Measurements from ENCODE around the gene PADI3. TPM values are rescaled to one million over a fixed set of nuclear protein-coding genes. Genes with fewer than 3 reads are reported as not detected.
A peak's percentile ranks its signal among the peaks of the same experiment; 100 is the strongest.

Gene PADI3
- total and polyA plus RNA-seq, 9 of the 15 experiments (the other 6 are each of a cell fraction or from before 2014, with no cell fraction given) = not detected

DNA sequence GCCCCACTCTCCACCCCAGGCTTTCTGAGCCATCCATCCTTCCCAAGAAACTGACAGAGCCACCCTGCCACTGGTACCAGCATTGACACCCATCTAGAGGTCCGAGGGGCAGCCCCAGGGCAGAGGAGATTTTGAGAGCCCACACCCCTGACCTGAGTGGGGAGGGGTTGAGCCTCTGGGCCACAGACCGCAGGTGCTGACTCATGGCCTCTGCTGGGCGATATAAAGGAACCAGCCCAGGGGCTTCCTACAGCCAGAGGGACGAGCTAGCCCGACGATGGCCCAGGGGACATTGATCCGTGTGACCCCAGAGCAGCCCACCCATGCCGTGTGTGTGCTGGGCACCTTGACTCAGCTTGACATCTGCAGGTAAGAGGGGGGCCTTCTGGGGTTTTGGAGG, 59.0 kb downstream of the PADI3 start, which contains the start of gene PADI4 (continued):
- TF ChIP-seq GATAD2B (IDR thresholded peaks at IDR 0.05; ENCODE audit: borderline replicate concordance) = peak; percentile 23; the same call in 1 of the 2 replicates
- peak; percentile 35; the same call in 1 of the 2 replicates for TF ChIP-seq TCF3 (CRISPR knock-in tag; IDR thresholded peaks at IDR 0.05)
- peak; percentile 73 for TF ChIP-seq FOSL1 (tag; conservative IDR thresholded peaks at IDR 0.05)
- TF ChIP-seq RBFOX2 (IDR thresholded peaks at IDR 0.05; ENCODE audit: low read depth, low read length) = peak; percentile 38
- peak; percentile 75 for TF ChIP-seq MAFG (tag; conservative IDR thresholded peaks at IDR 0.05)
- TF ChIP-seq MAFK (IDR thresholded peaks at IDR 0.05; ENCODE audit: low read length) = peak; percentile 63
- TF ChIP-seq CCAR2 (IDR thresholded peaks at IDR 0.05; ENCODE audit: low read depth, low read length) = no peak

DNA sequence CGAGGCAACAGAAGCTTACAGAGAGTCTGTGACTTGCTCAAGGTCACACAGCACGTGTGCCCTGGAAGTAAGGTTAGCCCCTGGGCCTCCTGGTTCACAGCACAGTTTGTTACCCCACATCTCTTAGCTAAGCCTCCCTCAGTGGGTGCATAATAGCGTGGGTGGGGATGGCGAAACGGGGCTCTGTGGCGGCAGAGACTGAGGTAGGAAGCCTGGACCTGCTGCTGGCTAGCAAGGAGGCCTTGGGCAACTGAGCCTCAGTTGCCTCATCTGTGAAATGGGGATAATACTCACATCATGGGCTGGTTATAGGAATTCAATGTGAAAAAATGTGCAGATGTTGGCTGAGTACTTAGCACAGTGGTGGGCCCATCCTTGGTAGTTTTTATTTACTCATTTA, 59.7 kb downstream of the PADI3 start:
- no peak for FAIRE-seq
- ATAC-seq = no peak
- BruUV-seq (replicated peaks) = no TSS peak
- H3K79me2 ChIP-seq (ENCODE audit: control insufficient read depth, insufficient read depth, low read length) = no peaks in the 10 kb centered on the region
- CTCF ChIA-PET (ENCODE audit: low intra/inter-chr PET ratio) = interaction anchor here (0.7 kb wide), 1 partner anchor 76 kb away, joined by 3 read pairs; no protein-coding TSS in a partner anchor
- intact Hi-C loops (cut with micrococcal nuclease) = no loop called here
- H3K4me1 ChIP-seq (replicated peaks in 1 of 2; ENCODE audit: control insufficient read depth in 2 of 2, insufficient read depth in 2 of 2, low read length in 2 of 2) = peaks cover 13 to 16% of the 10 kb centered on the region in 2 experiments
- H3K27ac ChIP-seq (ENCODE audit: extremely low read depth, low read depth, low read length) = no peak overlapping the region
- peaks cover 4% of the 10 kb centered on the region for H3K9me1 ChIP-seq (ENCODE audit: control insufficient read depth, insufficient read depth, low read length)
- no peak overlapping the region for H3K4me3 ChIP-seq
- peak overlapping the region in 1 of 2 experiments; percentile 86; a peak in 1 of 4 replicates for H3K9ac ChIP-seq (ENCODE audit: insufficient read depth in 1 of 2, low read depth in 2 of 2, low read length in 2 of 2)
- POLR2A ChIA-PET = interaction anchor here (0.6 kb wide), 1 partner anchor 55 kb away, joined by 3 read pairs; no protein-coding TSS in a partner anchor
- no peaks in the 10 kb centered on the region for H3K9me3 ChIP-seq (replicated peaks; ENCODE audit: control insufficient read depth, insufficient read depth, low read depth, low read length)
- no peak overlapping the region for H2AFZ ChIP-seq (ENCODE audit: low read depth, low read length)
- peaks cover 7 to 38% of the 10 kb centered on the region in 2 experiments; a peak in 4 of 5 replicates for H3K27me3 ChIP-seq (ENCODE audit: control insufficient read depth in 2 of 2, insufficient read depth in 2 of 2, low read length in 2 of 2)
- DNase-seq (ENCODE audit: extremely low read depth in 1 of 4, low spot score in 3 of 4) = no peak
- H3K36me3 ChIP-seq (ENCODE audit: control insufficient read depth, insufficient read depth, low read length) = no peaks in the 10 kb centered on the region
- peak overlapping the region; percentile 22; the same call in 1 of the 2 replicates for H3K4me2 ChIP-seq (ENCODE audit: insufficient read depth, low read length)
- peaks cover under 1% of the 10 kb centered on the region; the same call in 1 of the 2 replicates for H4K20me1 ChIP-seq (replicated peaks; ENCODE audit: control insufficient read depth, insufficient read depth, low read length)
- in situ Hi-C loops (cut with MboI) = no loop called here
- 32% methylated on average over 6 of the region's 6 CpGs for WGBS (ENCODE audit: insufficient coverage, low coverage, missing lambda C conversion rate)
- TF ChIP-seq KAT7 (CRISPR knock-in tag; IDR thresholded peaks at IDR 0.05; ENCODE audit: borderline replicate concordance) = no peak
- TF ChIP-seq, protein P1, sequence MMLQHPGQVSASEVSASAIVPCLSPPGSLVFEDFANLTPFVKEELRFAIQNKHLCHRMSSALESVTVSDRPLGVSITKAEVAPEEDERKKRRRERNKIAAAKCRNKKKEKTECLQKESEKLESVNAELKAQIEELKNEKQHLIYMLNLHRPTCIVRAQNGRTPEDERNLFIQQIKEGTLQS (IDR thresholded peaks at IDR 0.05) = no peak
- TF ChIP-seq, protein P1 (CRISPR knock-in tag; conservative IDR thresholded peaks at IDR 0.05) = no peak
- TF ChIP-seq ZNF174 (CRISPR knock-in tag; IDR thresholded peaks at IDR 0.05) = no peak
- TF ChIP-seq PHF20 (IDR thresholded peaks at IDR 0.05; ENCODE audit: partially characterized antibody) = no peak
- no peak for TF ChIP-seq BRD4 (IDR thresholded peaks at IDR 0.05)
- peak; percentile 95 for TF ChIP-seq BCOR (IDR thresholded peaks at IDR 0.05)
- no peak for TF ChIP-seq NFIC (IDR thresholded peaks at IDR 0.05)
- TF ChIP-seq SMARCA5 (IDR thresholded peaks at IDR 0.05) = peak; percentile 92
- TF ChIP-seq ZC3H11A (IDR thresholded peaks at IDR 0.05; ENCODE audit: low read depth, low read length) = no peak
- TF ChIP-seq HDAC2 (IDR thresholded peaks at IDR 0.05) = peak; percentile 37; the same call in 1 of the 2 replicates
- no peak for TF ChIP-seq NR2C2 (CRISPR knock-in tag; IDR thresholded peaks at IDR 0.05)
- no peak for TF ChIP-seq NR2C2 (tag; IDR thresholded peaks at IDR 0.05)
- TF ChIP-seq, protein P2, sequence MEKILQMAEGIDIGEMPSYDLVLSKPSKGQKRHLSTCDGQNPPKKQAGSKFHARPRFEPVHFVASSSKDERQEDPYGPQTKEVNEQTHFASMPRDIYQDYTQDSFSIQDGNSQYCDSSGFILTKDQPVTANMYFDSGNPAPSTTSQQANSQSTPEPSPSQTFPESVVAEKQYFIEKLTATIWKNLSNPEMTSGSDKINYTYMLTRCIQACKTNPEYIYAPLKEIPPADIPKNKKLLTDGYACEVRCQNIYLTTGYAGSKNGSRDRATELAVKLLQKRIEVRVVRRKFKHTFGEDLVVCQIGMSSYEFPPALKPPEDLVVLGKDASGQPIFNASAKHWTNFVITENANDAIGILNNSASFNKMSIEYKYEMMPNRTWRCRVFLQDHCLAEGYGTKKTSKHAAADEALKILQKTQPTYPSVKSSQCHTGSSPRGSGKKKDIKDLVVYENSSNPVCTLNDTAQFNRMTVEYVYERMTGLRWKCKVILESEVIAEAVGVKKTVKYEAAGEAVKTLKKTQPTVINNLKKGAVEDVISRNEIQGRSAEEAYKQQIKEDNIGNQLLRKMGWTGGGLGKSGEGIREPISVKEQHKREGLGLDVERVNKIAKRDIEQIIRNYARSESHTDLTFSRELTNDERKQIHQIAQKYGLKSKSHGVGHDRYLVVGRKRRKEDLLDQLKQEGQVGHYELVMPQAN (IDR thresholded peaks at IDR 0.05; ENCODE audit: borderline replicate concordance) = no peak
- TF ChIP-seq EGR1 (conservative IDR thresholded peaks at IDR 0.05) = 0 out of 2 replicates have a peak, but pooled peaks have one; percentile 22
